ENCODE measurements around the gene HOXA3.

Gene HOXA3

DNA sequence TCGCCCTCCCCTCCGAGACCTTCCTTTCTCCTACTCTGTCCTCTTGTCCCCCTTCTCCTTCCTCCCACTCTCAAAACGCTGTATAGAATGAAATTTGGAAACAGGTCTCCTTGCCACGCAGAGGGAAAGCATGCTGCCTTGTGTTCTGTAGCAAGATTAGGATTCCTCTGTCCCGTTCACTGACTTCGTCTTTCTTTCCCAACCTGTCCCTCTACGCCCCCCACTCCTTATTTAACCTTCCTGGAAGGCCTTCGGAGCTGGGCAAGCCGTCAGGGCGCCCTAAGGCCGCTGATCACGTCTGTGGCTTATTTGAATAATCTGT lies 11.6 kb upstream of the HOXA3 start:
- CTCF ChIA-PET, result interaction anchor here (1.0 to 6.8 kb wide), 5 partner anchors 12 to 795 kb away, joined by 3 to 117 read pairs (median 26); partner anchors contain the start of genes HOXA10 and HOXA5
- DNase-seq (ENCODE audit: low read depth, low spot score), result no peak
- peak overlapping the region; percentile 75 for H3K4me3 ChIP-seq (ENCODE audit: low read depth, low read length)
- no peak for TF ChIP-seq CTCF (IDR thresholded peaks at IDR 0.05; ENCODE audit: insufficient read depth, low read length, missing control alignments)
- POLR2A ChIA-PET, result interaction anchor here (1.0 to 2.8 kb wide), 2 partner anchors 9 to 15 kb away, joined by 3 to 10 read pairs; no protein-coding TSS in a partner anchor

GRCh38 chr7:27163288-27164044 lies 11.1 kb upstream of the HOXA3 start:
- peak overlapping the region; percentile 75 for H3K4me3 ChIP-seq (ENCODE audit: low read depth, low read length)
- no peak for DNase-seq (ENCODE audit: low read depth, low spot score)
- ChIA-PET POLR2A (interaction anchor here (0.8 to 3.5 kb wide), 5 partner anchors 9 to 19 kb away, joined by 3 to 33 read pairs (median 4); partner anchors contain the start of genes HOXA10 and HOXA3), CTCF (interaction anchor here (0.7 to 6.8 kb wide), 16 partner anchors 10 to 1269 kb away, joined by 3 to 117 read pairs (median 21); partner anchors contain the start of genes HOXA10, HOXA3 and HOXA5)
- no peak for TF ChIP-seq CTCF (IDR thresholded peaks at IDR 0.05; ENCODE audit: insufficient read depth, low read length, missing control alignments)

- no peak for DNase-seq (ENCODE audit: low read depth, low spot score)
- ChIA-PET POLR2A (interaction anchor here (0.8 to 3.5 kb wide), 5 partner anchors 11 to 1306 kb away, joined by 3 to 33 read pairs (median 5); partner anchors contain the start of genes HOXA10 and HOXA3), CTCF (interaction anchor here (0.7 to 6.8 kb wide), 19 partner anchors 9 to 1268 kb away, joined by 3 to 117 read pairs (median 16); partner anchors contain the start of genes HOXA1, HOXA10, HOXA3 and HOXA5)
- H3K4me3 ChIP-seq (ENCODE audit: low read depth, low read length), result peak overlapping the region; percentile 75
- TF ChIP-seq CTCF (IDR thresholded peaks at IDR 0.05; ENCODE audit: insufficient read depth, low read length, missing control alignments), result no peak
These were observed 10.3 kb upstream of the HOXA3 start for GRCh38 chr7:27162561-27163287.

GRCh38 chr7:27161721-27162560 lies 9.6 kb upstream of the HOXA3 start:
- CTCF ChIA-PET, result interaction anchor here (1.0 to 6.8 kb wide), 26 partner anchors 8 to 1308 kb away, joined by 3 to 117 read pairs (median 10); partner anchors contain the start of genes HOXA1, HOXA10, HOXA3 and HOXA4
- peak overlapping the region; percentile 75 for H3K4me3 ChIP-seq (ENCODE audit: low read depth, low read length)
- no peak for DNase-seq (ENCODE audit: low read depth, low spot score)
- TF ChIP-seq CTCF (IDR thresholded peaks at IDR 0.05; ENCODE audit: insufficient read depth, low read length, missing control alignments), result no peak
- POLR2A ChIA-PET, result interaction anchor here (1.1 to 3.5 kb wide), 5 partner anchors 12 to 1306 kb away, joined by 3 to 33 read pairs (median 5); partner anchors contain the start of gene HOXA10

GRCh38 chr7:27161214-27161720 lies 8.9 kb upstream of the HOXA3 start:
- TF ChIP-seq CTCF (IDR thresholded peaks at IDR 0.05; ENCODE audit: insufficient read depth, low read length, missing control alignments), result no peak
- ChIA-PET CTCF (interaction anchor here (0.6 to 6.8 kb wide), 28 partner anchors 9 to 1307 kb away, joined by 3 to 117 read pairs (median 8); partner anchors contain the start of genes HOXA1, HOXA10, HOXA3 and HOXA4), POLR2A (interaction anchor here (0.8 to 3.5 kb wide), 7 partner anchors 10 to 1306 kb away, joined by 3 to 33 read pairs (median 5); partner anchors contain the start of gene HOXA10)
- no peak for DNase-seq (ENCODE audit: low read depth, low spot score)
- H3K4me3 ChIP-seq (ENCODE audit: low read depth, low read length), result peak overlapping the region; percentile 75

Measured in AG04449 (cell line).